GM18519 (cell line): ENCODE measurements around the gene ADAMTSL2.

Experiments used
- ATAC-seq: cut with Tn5 transposase; IDR thresholded peaks from one replicate; pipeline ENCODE4 v1.9.1; 2021; ENCODE audit warnings: mild to moderate bottlenecking, moderate library complexity; ENCODE audit not compliant: unreplicated experiment, low FRiP score

ADAMTSL2 gene

GRCh38 chr9:133571391-133571890, 36.9 kb downstream of the ADAMTSL2 start:
- no peak for ATAC-seq

GRCh38 chr9:133571896-133572595, 37.5 kb downstream of the ADAMTSL2 start:
- no peak for ATAC-seq

GRCh38 chr9:133572821-133573361, 38.4 kb downstream of the ADAMTSL2 start:
- no peak for ATAC-seq

- ATAC-seq = no peak
These were observed 39.4 kb downstream of the ADAMTSL2 start for GRCh38 chr9:133573791-133574515.

GRCh38 chr9:133574771-133575170, 40.3 kb downstream of the ADAMTSL2 start:
- no peak for ATAC-seq

GRCh38 chr9:133575186-133576030, 40.9 kb downstream of the ADAMTSL2 start:
- ATAC-seq = no peak

GRCh38 chr9:133576031-133576874, 41.7 kb downstream of the ADAMTSL2 start:
- no peak for ATAC-seq

- ATAC-seq = no peak
These were observed 42.6 kb downstream of the ADAMTSL2 start for GRCh38 chr9:133576875-133577736.

GRCh38 chr9:133577737-133578112, 43.2 kb downstream of the ADAMTSL2 start:
- ATAC-seq = no peak

GRCh38 chr9:133578524-133579441, 44.3 kb downstream of the ADAMTSL2 start:
- no peak for ATAC-seq

GRCh38 chr9:133579601-133580418, 45.3 kb downstream of the ADAMTSL2 start:
- ATAC-seq = no peak

- no peak for ATAC-seq
These were observed 45.9 kb downstream of the ADAMTSL2 start for GRCh38 chr9:133580419-133580738.

GRCh38 chr9:133581011-133581410, 46.5 kb downstream of the ADAMTSL2 start:
- ATAC-seq = no peak

- no peak for ATAC-seq
These were observed 47.2 kb downstream of the ADAMTSL2 start for GRCh38 chr9:133581513-133582343.

- no peak for ATAC-seq
These were observed 48.1 kb downstream of the ADAMTSL2 start for GRCh38 chr9:133582501-133583045.

- no peak for ATAC-seq
These were observed 48.6 kb downstream of the ADAMTSL2 start for GRCh38 chr9:133583111-133583510.
